Body of pancreas (tissue), 4 donors: ENCODE data around the gene PTX4. TPM values are rescaled to one million over a fixed set of nuclear protein-coding genes. Genes with fewer than 3 reads are reported as not detected.

Source experiments
- ATAC-seq: fragments of 150-250 bp; one replicate; pipeline ENCODE4 v1.9.1; 2016
- DNase-seq, 4 donors: peaks; one replicate each; pipeline ENCODE4 v3.0.0-alpha.2; 2019
- H3K27ac ChIP-seq, 4 donors: fragments of 200-600 bp; sonication (generic); 1 replicate in 3 of 4; 2 replicates in 1 of 4; pipeline versions ENCODE4 v1.5.1 to v1.6.1; 2016 to 2019; ENCODE audit warnings: mild to moderate bottlenecking in 1 of 4, mixed read lengths in 1 of 4, moderate library complexity in 1 of 4
- H3K27me3 ChIP-seq, 2 donors: fragments of 200-600 bp; sonication (generic); one replicate each; pipeline ENCODE4 v1.6.0; 2016; ENCODE audit warnings: mild to moderate bottlenecking in 1 of 2
- H3K36me3 ChIP-seq, 2 donors: fragments of 200-600 bp; sonication (generic); replicated peaks in 1 of 2; 2 replicates each; pipeline ENCODE4 v1.5.1; 2016; ENCODE audit warnings: low read depth in 2 of 2; ENCODE audit not compliant: insufficient read depth in 1 of 2
- H3K4me1 ChIP-seq: fragments of 200-600 bp; sonication (generic); one replicate; pipeline ENCODE4 v1.6.0; 2016
- H3K4me3 ChIP-seq, 2 donors: fragments of 200-600 bp; sonication (generic); 1 replicate in 1 of 2; 2 replicates in 1 of 2; pipeline ENCODE4 v1.5.1; 2016 to 2019
- H3K9me3 ChIP-seq, 3 donors: fragments of 200-600 bp; sonication (generic); 1 replicate in 2 of 3; 2 replicates in 1 of 3; pipeline ENCODE4 v1.5.1; 2016
- CTCF ChIP-seq, 7 experiments: fragments of 450-650 bp in 4 of 7; fragments of 200-600 bp in 3 of 7; sonication (generic) in 3 of 7; IDR thresholded peaks; one replicate each; pipeline ENCODE4 v1.5.1; 2016 to 2019; ENCODE audit warnings: antibody characterized with exemption in 7 of 7
- POLR2A ChIP-seq, 3 donors: fragments of 450-650 bp; IDR thresholded peaks; one replicate each; pipeline ENCODE4 v1.6.1; 2016; ENCODE audit warnings: antibody characterized with exemption in 3 of 3, mild to moderate bottlenecking in 2 of 3
- whole genome bisulfite sequencing, 2 donors: methylation state at CpG; one replicate each; pipeline ENCODE4 v1.1.5; 2017; 5-methylcytosine and 5-hydroxymethylcytosine counted together
- intact Hi-C: fragments of 100-400 bp; cut with DNase I; formaldehyde crosslinking; loops from one replicate; pipeline ENCODE4 v1.15.1; 2023
- total RNA-seq, 2 donors: library from RNA; depleted of rRNA; stranded (reverse); fragments of >200 nt; gene quantifications; one replicate each; pipeline ENCODE4 v1.1.0, GENCODE V29; 2016

PTX4 gene
- not detected for total RNA-seq

- WGBS, 2 donors, result 73 to 81% methylated on average over 16 to 19 of the region's 19 CpGs
- no peaks in the 10 kb centered on the region for H3K27me3 ChIP-seq
Observed at GRCh38 chr16:1488619-1489018, at the start of gene PTX4. TSS of gene PTX4 (minus strand) at chr16:1488944. CDS start at chr16:1488909, 35 bp downstream.

GRCh38 chr16:1537763-1538289 is 49.1 kb upstream of the PTX4 start:
- H3K4me3 ChIP-seq, result no peak overlapping the region
- intact Hi-C loops, result no loop called here
- peak overlapping the region in 1 of 4 donors; percentile 9 for H3K27ac ChIP-seq
- no peaks in the 10 kb centered on the region for H3K9me3 ChIP-seq
- TF ChIP-seq CTCF (IDR thresholded peaks at IDR 0.05) (no peak), POLR2A (IDR thresholded peaks at IDR 0.05) (no peak)
- no peaks in the 10 kb centered on the region for H3K4me1 ChIP-seq
- no peaks in the 10 kb centered on the region for H3K27me3 ChIP-seq
- 66 to 91% methylated on average over 15 to 26 of the region's 26 CpGs for WGBS, 2 donors
- H3K36me3 ChIP-seq, result no peaks in the 10 kb centered on the region
- ATAC-seq (no peak), DNase-seq (no peak)

More at GRCh38 chr16:1488619-1489018, at the start of gene PTX4:
- H3K27ac ChIP-seq, result no peak within 1 kb of the TSS
- H3K4me3 ChIP-seq, result no peak within 1 kb of the TSS
- no peaks in the 10 kb centered on the region for H3K36me3 ChIP-seq
- DNase-seq, result no peak
- intact Hi-C loops, result no loop called here
- no peaks in the 10 kb centered on the region for H3K9me3 ChIP-seq
- TF ChIP-seq CTCF (IDR thresholded peaks at IDR 0.05) (no peak), POLR2A (IDR thresholded peaks at IDR 0.05) (no peak)
- H3K4me1 ChIP-seq, result peaks cover 9% of the 10 kb centered on the region
- ATAC-seq, result no peak

GRCh38 chr16:1537138-1537577 is 48.4 kb upstream of the PTX4 start:
- Histone ChIP-seq H3K4me3 (no peak overlapping the region), H3K27me3 (no peaks in the 10 kb centered on the region), H3K4me1 (no peaks in the 10 kb centered on the region), H3K9me3 (no peaks in the 10 kb centered on the region), H3K27ac (peak overlapping the region in 1 of 4 donors; percentile 9), H3K36me3 (no peaks in the 10 kb centered on the region)
- ATAC-seq (no peak), DNase-seq (no peak)
- intact Hi-C loops, result no loop called here
- TF ChIP-seq POLR2A (IDR thresholded peaks at IDR 0.05) (no peak), CTCF (IDR thresholded peaks at IDR 0.05) (no peak)
- 74 to 89% methylated on average over 4 to 27 of the region's 27 CpGs for WGBS, 2 donors

- no peaks in the 10 kb centered on the region for H3K27me3 ChIP-seq
- ATAC-seq (no peak), DNase-seq (no peak)
- 73 to 85% methylated on average over 13 of the region's 13 CpGs for WGBS, 2 donors
- H3K4me3 ChIP-seq, result no peak overlapping the region
- TF ChIP-seq POLR2A (IDR thresholded peaks at IDR 0.05) (no peak), CTCF (IDR thresholded peaks at IDR 0.05) (no peak)
- intact Hi-C loops, result no loop called here
- no peaks in the 10 kb centered on the region for H3K36me3 ChIP-seq
- H3K4me1 ChIP-seq, result no peaks in the 10 kb centered on the region
- H3K27ac ChIP-seq, result peak overlapping the region in 1 of 4 donors; percentile 9
- H3K9me3 ChIP-seq, result no peaks in the 10 kb centered on the region
Observed at GRCh38 chr16:1536601-1537000, 47.9 kb upstream of the PTX4 start.
